HG02981 (cell line): ENCODE measurements around the gene ARID1B.

Experiments
- ATAC-seq: cut with Tn5 transposase; IDR thresholded peaks from one replicate; pipeline ENCODE4 v1.9.1; 2021; ENCODE audit warnings: mild to moderate bottlenecking, moderate library complexity; ENCODE audit not compliant: unreplicated experiment

The ARID1B gene

DNA sequence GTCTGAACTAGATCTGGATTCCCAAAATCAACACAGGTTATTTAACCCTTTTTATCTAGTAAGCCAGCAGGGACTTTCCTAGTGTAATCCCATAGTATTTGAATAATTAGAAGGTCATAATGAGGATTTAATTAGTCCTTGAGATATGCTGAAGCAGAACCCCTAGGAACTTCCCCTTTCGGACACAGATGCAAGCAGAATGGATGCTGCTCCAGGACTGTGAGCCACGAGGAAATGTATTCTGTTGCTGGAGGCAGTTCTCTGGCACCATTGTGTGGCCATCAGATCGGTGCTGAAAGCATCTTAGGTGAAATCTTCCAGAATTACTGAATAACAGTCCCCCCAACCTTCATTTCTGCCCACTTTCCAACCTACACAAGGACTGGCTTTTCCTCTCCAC is 339.2 kb downstream of the ARID1B start:
- no peak for ATAC-seq

DNA sequence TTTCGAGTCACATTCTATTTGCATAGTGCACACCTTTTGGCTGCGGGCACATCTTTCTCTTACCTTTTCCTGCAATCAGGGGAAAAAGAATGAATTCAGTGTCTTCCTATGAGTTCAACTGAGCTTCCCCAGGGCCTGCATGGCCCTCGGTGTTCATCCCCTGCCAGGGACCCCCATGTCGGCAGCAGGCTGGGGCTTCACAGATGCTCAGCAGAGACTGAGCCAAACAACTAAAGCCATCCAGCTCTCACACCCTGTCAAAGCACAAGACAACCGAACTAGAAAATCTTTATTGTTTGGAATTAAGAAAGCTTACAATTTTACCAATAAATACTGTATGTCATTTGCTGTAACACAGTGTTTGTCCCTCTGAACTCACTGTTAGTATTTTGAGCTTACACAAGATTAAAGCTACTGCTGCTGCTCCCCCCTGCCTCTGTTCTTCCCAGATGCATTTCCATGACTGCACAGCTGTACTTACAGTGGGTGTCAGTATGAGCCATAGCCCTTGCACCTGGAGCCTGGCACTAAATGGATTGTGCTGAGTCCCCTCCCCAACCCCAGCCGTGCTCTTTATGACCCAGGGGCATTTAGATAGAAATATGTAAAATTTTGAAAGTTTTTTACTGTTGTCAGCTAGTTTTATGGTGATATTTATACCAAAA is 340.4 kb downstream of the ARID1B start:
- ATAC-seq: no peak

DNA sequence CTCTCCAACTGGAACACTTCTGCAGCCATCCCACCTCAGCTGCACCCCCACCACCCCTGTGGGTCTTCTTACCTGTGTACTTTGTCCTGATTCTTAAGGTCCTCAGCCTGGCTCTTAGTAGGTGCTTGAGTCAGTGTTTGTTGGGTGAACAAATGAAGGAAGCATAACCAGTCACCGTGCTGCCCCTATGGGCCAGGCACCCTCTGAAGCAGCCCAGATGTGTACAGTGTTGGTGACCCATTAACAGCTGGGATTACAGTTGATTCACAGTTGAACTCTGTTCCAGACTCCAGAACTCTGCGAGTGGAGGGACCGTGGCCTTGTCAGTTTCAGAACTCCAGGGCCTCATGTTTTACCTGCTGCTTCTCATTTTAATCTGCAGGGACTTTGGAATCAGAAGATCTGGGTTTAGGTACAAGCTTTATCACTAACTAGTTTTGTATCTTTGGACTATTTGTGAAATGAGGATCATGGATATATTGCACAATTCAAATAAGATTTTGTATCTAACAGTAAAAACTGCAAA is 342.4 kb downstream of the ARID1B start:
- ATAC-seq: no peak

DNA sequence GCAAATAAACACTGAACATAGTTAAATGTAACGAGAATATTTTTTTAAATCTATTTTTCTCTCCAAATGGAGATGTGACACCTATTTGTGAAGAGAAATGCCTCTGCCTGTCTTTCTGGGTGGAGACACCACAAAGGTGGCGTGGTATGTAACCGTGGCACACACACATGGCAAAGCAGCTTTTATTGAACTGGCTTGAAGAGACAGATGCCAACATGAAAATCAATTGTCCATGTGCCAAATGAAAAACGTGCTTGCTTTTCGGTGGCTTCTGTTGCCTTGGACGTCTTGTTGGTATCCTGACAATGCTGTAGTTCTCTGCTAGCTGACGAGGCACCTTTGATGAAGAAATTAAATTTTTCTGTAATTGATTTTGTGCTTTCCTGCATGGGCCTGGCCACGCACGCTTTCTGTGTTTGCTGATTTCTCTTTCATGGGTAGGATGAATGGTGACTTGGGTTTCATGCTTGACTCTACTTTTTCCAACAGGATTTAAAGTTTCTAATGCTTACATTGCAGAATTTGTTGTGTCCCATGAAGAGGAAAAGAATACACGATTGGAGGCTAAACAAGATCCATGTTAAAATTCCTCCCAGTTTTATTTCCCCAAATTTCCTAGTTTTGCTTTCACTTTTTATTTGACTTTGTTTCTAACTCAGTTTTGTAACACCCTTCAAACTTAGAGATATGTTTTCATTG is 343.5 kb downstream of the ARID1B start:
- no peak for ATAC-seq

DNA sequence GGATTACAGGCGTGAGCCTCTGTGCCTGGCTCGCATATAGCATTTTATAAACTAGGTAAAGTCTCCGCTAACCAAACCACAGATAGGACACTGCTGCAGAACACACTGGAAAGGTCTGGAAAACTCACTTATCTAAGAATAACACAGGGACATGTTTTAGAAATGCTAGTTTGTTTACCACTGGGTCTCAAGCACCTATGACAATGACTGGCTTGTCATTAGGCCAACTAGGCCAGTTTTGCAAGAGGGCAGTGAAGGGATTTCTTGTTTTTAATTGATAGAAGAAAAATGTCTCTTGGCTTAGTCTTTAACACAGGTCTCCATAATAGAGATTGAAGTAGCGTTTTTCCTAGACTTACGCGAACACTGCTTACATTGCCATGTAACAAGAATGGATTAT is 344.7 kb downstream of the ARID1B start:
- ATAC-seq: no peak

DNA sequence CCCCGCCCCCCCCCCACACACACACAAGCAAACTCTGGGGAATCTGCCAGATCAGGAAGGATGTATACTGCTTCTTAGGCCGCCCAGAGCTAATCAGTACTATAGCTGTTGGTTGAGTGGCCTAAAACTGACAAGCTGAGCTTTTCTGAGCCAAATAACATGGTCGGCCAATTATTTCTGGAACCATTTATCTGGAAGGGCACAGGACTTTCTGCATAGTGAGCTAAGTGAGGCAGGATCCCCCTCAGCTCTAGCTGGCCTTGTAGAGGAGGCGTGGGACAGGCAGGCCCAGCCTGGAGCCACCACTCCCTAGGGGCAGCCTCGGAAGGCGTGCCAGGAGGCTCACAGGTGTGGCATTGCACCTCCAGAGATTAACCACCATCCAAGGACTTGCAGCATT is 346.1 kb downstream of the ARID1B start:
- ATAC-seq: no peak

DNA sequence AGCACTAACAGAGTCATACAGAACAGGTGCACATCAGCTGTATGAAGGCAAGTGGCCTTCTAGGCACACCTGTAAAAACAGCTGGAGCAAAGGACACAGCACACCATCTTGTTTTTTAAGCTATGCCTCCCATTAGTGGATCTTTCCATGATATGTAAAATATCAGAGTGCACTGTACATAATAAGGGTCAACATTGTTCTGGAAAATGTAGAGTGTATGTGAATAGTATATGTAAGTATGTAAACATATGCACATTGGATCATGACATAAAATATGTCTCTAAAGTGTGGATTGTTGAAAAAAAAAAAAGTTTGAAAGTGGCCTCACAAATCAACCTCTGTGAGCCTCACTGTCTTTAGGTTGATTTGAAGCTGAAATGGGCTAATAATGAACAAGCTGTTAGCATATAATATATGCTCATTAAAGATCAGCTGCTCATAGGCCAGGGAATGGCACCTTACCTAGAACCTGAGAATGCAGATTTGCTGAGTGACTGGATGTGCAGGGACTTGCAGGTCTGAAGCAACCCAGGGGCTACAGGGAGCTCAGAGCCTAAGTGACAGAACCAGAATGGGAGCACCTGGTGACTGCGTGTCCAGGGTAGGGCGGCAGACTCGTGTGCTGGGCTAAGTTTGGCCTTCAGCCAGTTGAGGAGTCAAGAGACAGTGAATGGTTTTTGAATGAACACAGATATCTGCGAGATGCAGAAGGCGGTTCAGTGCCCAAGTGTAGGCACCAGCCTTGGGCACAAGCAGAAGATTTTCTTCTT is 347.5 kb downstream of the ARID1B start:
- no peak for ATAC-seq

DNA sequence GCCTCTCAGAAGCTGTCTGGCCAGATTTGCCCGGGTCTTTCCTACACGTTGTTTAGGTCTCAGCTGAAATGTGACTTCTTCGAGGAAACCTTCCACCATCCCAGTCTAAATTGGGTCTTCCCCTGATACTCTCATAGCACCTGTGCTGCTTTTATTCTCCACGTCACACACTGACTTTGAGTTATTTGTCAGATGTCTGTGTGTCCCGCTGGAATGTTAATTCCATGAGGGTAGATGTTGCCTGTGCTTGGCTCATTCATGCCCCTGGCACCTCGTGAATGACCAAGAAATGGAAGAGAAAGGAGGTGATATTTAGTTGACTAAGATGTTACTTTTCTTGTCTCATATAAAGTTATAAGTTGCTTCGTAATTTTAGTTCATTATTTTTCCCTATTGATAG is 348.4 kb downstream of the ARID1B start:
- ATAC-seq: no peak

DNA sequence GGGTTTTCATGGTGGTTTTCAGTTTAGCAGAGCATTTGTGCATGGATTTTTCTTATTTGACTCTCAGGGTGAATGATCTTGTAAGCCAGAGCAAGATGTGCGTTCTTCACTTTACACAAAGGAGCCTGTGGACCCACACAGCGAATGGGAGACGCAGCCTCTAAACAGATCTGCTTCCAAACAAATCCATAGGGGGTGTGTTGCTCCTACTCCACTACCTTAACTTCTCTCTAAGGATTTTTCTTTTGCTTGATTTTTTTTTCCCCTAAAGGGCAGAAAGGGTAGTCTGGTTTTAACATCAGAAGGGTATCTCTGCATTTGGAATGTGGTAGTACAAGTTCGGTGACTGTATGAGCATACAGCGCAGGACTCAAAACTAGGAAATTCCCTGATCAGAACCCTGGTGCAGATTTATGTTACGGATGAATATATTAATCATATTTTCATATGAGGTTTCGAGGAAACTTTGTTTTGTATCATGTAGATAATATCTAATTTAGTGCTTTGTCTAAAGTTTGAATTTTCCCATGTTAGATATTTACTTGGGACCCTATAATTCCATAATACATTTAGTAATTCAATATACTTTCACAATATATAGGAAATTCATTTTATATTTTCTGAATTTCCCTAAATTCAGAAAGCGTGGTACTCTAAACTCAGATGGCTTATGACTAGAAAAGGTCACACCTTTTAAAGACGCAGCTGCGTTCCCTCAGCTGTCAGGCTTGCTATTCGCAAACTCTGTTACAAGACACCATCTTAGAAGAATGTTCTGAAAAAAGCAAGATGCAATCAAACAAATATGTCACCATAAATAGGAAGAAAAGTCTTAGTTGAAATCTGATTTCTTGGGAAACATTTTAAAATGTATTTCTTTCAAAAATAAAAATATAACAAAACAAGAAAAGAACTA is 349.3 kb downstream of the ARID1B start:
- no peak for ATAC-seq

DNA sequence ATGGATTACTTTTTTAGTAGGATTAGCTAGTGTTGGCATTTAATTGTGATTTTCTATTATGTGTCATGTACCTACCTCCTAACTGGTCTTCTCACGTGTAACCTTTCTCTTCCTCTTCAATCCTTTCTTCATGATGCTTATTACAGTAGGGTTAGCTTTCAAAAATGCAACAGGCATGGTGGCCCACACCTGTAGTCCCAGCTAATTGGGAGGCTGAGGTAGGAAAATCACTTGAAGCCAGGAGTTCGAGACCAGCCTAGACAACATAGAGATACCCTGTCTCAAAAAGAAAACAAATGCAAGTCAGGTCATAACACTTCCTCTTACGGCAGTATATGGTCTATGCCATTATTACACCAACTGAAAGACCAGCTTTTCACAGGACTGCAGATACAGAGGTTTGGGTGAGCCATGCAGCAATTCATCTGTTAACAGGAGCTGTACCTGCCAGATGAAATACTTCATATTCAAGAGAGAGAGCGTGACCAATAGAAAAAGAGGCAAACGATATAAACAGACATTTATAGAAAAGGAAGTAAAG is 351.1 kb downstream of the ARID1B start:
- no peak for ATAC-seq

DNA sequence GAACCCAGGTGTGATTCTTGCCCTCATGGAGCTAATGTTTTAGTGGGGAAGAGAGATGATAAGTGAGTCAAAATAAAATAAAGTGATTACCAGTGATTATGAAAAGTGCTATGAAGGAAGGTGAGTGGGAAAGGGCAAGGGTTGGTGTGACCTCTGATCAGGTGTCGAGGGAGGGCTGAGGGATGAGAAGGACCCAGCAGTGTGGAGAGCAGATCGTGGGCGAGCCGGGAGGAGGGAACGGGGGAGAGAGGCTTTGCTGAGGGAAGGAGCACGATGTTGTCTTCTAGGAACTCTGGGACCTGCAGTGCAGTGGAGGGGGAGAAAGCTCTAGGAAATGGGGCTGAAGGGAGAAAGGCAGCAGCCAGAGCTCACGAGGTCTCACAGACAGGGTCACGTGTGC is 354.1 kb downstream of the ARID1B start:
- ATAC-seq: no peak

DNA sequence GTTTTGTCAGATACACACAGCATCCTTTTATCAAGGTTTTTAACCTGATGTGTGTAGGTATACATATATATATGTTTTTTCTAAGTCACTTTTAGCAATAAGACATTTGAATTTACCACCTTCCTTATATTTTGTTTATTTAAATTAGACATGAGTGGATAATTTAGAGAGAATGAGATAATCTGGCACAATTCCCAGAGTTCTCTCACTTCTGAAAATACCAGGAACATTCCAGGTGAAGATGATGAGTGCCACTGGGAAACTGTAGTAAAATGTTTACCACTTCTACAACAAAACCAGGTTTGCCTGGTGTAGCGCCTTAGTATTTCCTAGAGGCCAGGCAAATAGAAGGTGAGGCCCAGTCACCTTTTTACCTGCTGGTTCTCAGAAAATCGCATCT is 356.7 kb downstream of the ARID1B start:
- ATAC-seq: no peak

DNA sequence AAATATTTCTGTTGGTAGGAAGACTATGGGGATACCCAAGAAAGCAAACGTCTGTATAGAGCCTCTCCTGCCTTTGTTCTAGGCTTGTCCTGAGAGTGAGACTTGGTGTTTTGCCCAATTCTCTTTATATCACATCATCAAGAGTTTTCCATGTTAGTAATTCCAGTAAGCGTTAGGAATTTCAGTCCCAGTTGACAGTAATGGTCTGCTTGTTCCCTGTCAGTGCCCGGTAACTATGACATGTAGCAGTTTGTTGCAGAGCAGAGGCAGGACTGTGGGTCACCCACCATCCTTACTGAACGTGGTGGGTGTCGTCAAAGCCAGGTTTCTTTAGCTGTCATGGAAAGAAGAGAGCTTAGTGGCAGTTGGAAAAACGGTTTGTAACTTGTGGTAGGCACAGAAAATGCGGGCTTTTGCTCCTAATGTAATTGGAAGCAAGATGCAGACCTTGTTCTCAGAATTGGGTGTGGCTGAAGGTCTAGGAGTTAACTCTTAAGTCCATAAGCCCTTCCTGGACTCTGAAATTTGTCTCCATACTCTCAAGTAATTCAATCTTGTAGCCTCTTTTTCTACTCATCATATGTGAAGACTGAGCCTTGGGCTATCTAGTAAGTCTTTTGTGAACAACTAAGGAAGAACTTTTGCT is 357.3 kb downstream of the ARID1B start:
- ATAC-seq: no peak

DNA sequence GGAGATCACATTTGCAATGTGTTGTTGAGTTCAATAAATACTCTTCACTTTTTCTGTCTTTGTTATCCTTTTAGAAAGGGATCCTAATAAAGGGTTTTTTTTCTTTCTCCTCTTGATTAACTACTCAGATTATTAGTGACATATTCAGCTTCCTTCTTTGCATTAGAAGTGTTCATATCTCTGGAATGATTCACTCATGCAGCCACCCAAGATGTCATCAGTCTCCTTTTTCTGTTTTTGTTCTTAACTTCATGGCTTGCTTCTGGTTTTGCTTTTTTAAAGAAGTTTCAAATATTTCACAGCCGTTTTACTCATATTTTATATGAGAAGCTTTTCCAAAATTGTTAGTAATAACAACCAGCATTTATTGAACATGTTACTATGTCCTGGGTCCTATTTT is 358.5 kb downstream of the ARID1B start:
- ATAC-seq: no peak

DNA sequence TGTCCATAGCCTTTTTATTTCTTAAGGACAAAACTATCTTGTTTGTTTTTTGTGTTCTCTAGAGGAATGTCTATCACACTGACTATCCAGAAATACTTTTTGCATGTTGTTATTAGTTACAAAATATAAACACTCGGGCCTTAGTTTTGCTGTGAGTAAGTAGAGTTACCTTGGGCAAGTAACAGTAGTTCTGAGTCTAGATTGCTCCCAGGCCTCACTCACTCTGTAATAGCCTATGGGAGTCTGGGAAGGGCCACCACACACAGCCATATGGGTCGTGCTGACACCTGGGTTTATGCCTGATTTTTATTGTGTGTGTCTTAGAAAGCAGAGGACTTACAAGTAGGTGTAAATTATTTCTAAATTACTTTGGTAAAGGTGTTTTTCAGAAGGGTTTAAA is 360.3 kb downstream of the ARID1B start:
- no peak for ATAC-seq

DNA sequence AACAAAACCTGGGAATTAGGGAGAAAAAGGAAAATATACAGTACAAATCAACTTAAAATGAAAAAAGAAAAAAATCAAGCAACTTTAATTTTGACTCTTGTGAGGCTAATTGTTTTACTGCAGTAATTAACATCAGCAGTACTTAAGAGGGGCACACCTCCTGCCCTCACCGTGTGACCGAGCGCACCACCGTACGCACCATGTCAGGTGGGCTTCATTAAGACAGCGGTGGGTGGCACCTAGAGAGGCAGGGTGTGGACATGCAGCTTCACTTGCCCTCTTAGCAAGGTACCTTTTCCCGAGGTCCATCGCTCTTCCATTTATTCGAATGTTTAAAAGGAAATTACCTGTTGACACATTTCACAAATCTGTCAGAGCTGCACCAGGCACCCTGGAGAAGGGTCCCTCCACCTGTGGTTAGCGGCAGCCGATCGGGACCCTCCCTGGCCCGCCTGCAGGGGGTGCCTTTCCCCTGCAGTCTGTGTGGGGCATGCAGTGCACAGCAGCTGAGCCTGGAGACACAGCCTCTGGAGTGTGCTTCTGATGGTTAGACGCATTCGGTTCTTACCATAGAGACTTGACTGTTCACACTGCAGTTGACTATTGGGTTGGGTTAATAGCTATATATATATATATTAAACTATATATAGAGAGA is 362.0 kb downstream of the ARID1B start:
- ATAC-seq: no peak

DNA sequence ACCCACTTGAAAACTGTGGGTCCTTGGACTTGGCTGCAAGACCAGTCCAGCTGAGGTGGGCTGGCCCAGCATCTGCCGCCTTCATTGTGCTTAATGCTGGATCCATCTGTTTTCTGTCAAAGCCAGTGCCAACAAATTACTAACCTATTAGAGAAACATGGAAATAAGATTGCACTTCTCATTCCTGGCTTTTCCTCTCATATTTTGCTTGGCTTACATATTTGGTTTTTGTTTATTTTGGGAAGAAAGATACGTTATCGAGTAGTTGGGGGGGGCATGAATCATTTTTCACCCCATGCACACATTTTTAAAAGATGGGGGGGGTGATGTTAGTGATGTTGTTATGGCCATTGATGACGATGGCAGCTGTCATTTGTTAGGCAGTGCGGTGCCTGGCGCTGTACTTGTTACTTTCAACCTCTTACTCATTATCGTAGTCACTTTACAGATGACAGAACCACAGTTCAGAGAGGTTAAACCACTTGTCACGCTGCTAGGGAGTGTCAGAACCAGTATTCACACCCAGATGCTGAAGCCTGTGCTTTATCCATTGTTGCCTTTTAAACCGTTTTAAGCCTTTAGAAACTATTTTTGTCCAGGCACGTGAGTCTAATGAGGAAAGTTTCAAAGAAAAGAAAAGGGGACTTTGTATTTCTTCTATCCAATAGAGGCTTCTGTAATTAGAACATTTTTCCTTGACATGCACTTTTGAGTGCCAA is 366.2 kb downstream of the ARID1B start:
- ATAC-seq: no peak

DNA sequence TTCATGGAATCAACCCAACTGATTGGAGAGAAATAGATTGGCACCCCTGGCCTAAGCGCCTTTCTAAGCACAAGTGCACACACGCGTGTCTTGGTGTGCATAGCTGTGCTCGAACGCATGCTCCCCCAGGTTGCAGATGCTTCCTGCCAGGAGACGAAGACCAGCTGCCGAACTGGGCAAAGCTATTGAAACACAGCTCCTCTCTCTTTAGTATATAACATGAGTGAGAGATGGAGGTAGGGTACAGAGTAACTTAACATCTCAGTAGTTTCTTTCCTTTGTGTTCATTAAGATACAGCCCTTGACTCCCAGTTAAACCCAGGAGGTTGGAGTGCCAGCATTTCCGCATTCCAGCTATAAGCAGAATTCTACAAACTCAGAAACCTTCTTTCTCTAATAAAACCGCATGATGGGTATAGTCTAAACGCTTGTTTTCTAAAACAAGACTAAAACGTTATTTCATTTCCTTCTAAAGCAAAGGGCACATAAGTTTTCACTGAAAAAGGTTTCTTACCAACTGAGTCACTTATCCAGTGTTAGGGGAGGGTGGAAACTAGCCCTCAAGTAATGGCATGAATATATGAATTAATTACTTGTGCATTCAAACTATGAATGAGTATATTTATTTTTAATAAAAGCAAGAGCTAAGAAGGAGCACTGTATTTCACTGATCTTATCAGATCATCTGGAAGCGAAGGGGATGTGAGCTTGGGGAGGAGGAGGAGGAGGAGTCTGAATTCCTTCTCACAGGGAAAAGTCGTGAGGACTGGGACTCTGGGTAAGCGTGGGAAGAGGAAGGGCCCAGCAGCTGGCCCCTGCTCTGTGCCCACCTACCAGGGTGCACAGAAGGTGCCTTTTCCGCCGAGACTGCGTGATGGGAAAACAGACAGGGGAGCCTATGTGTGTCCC is 367.0 kb downstream of the ARID1B start:
- ATAC-seq: no peak
